Measurements from ENCODE around the gene OSCP1.
"Not testable (repeated sequence)": the region's sequence is repeated elsewhere in the genome, so short reads cannot be mapped to it uniquely, and the experiment has no call there.

The OSCP1 gene

DNA sequence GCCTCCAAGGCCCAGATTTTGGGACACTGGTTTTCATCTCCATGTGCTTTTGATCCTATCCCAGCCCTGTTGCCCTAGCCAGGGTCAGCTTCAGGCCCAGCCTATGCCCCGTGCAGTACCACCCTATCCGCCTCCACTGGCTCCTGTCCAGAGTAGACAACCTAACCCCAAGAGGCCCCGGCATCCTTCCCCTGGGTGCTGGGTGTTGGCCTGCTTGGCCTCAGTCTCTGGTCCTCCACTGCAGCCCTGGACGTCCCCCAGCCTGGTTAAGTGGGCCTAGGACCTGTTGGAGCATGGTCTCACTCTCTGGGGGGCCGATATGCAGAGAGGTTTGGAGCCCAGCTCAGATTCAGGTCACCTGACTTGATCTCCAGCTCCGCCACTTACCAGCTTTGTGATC lies 30.8 kb upstream of the OSCP1 start:
- no peak overlapping the region for H3K27ac Mint-ChIP-seq
- H3K9me3 Mint-ChIP-seq = no peaks in the 10 kb centered on the region
- peaks cover 3% of the 10 kb centered on the region for H3K27me3 Mint-ChIP-seq
- peaks cover 9% of the 10 kb centered on the region for H3K4me1 Mint-ChIP-seq (ENCODE audit: low read depth)
- H3K4me3 Mint-ChIP-seq = no peak overlapping the region
- no peaks in the 10 kb centered on the region for H3K36me3 Mint-ChIP-seq (ENCODE audit: low read depth)

DNA sequence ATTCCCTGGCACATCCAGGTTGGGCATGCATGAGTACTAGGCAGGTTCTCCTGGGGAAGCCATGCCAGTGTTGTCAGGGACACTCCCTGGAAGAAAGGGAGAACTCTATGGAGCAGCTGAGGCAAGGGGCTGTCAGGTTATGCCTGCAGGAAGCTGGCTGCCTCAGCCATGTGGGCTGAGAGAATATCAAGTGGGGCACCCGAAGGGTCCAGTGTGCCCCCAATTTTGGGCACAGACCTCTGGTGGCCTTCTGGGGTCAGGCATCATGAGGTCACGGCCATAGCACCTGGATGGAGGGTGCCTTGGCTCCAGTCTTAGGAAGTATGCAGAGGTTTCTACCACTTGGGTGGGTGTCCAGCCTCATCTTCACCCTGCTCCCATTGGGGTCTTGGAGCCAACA lies 29.9 kb upstream of the OSCP1 start:
- H3K27ac Mint-ChIP-seq = no peak overlapping the region
- H3K36me3 Mint-ChIP-seq (ENCODE audit: low read depth) = no peaks in the 10 kb centered on the region
- H3K9me3 Mint-ChIP-seq = no peaks in the 10 kb centered on the region
- peaks cover 3% of the 10 kb centered on the region for H3K27me3 Mint-ChIP-seq
- H3K4me1 Mint-ChIP-seq (ENCODE audit: low read depth) = peaks cover 9% of the 10 kb centered on the region
- no peak overlapping the region for H3K4me3 Mint-ChIP-seq

DNA sequence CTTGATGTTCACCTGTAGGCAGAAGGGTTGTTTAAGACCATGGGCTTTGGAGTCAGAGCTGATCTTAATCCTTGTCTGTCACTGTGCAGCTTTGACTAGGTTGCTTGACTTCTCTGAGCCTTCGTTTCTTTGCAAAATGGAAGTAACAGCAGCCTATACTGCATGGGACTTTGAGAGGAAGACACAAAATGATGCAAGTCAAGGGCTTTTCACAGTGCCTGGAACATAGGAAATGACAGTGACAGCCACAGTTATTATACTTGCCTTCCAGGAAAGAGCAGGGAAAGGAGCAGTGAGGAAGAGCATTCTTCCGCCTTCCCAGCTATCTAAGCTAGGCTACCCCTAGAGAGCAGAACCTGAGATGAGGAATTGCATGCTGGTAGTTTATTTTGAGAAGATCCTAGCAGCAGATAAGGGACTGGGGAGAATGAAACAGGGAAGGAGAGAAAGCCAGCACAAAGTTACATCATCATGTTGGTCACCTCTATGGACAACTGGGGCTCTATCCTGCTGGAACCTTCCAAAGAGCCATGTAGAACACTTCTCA lies 29.3 kb upstream of the OSCP1 start:
- Mint-ChIP-seq H3K4me3 (no peak overlapping the region), H3K9me3 (no peaks in the 10 kb centered on the region), H3K4me1 (ENCODE audit: low read depth) (peaks cover 10% of the 10 kb centered on the region), H3K27ac (no peak overlapping the region), H3K36me3 (ENCODE audit: low read depth) (no peaks in the 10 kb centered on the region), H3K27me3 (peaks cover 3% of the 10 kb centered on the region)

DNA sequence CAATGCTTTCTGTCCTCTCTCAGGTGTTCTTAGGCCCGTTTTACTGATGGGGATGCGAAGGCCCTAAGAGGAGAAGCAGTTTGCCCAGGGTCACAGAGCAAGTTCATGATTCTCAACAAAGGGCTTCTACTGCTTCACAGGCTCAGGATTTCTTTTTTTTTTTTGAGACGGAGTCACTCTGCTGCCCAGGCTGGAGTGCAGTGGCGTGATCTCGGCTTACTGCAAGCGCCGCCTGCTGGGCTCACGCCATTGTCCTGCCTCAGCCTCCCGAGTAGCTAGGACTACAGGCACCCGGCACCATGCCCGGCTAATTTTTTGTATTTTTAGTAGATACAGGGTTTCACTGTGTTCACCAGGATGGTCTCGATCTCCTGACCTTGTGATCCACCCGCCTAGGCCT lies 27.4 kb upstream of the OSCP1 start:
- H3K9me3 Mint-ChIP-seq; H3K4me3 Mint-ChIP-seq; H3K27ac Mint-ChIP-seq; H3K36me3 Mint-ChIP-seq (ENCODE audit: low read depth); H3K27me3 Mint-ChIP-seq: not testable (repeated sequence)
- H3K4me1 Mint-ChIP-seq (ENCODE audit: low read depth) = peaks cover 12% of the 10 kb centered on the region

DNA sequence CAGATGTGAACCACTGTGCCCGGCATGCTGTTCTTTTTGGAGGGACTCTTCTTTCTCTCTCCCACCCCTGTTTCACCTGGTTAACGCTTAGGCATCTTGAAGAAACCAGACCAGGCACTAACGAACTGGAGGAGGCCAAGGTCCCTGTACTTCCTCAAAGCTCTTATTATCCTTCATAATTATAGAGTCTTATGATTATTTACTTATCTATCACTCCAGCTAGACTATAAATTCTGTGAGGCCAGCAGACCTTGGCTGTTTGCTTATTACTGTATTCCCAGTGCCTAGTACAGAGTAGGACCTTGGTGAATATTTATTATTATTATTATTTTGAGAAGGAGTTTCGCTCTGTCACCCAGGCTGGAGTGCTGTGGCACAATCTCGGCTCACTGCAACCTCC lies 26.7 kb upstream of the OSCP1 start:
- Mint-ChIP-seq H3K9me3 (no peaks in the 10 kb centered on the region), H3K27me3 (no peaks in the 10 kb centered on the region), H3K36me3 (ENCODE audit: low read depth) (no peaks in the 10 kb centered on the region), H3K4me3 (no peak overlapping the region), H3K4me1 (ENCODE audit: low read depth) (peaks cover 7% of the 10 kb centered on the region), H3K27ac (no peak overlapping the region)

DNA sequence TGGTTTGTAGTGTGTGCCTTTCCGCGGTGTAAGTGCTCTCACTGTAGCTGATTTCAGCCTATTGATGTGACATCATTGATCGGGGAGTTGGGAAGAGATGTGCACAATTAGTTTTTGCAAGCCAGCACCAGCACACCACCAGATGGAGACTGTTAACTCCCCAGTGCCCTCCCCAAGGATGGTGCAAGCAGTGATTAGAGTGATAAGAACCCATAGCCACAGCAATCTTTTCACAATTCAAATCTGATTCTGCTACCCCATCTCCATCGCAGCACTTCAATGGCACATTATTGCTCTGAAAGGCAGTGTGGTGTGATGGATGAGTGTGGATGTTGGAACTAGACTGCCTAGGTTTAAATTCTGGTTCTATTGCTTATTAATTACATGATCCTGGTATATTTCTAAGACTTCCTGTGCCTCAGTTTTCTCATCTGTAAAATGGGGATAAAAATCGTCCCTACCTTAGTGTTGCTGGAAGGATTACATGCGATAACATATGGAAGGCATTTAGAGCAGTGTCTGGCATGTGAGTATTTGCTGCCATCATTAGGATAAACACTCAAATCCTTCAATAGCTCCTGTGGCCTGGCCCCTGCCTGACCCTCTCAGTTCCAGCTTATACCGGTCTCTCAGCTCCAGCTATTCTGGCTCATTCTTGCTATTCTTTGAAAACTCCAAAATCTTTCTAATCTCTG lies 25.8 kb upstream of the OSCP1 start:
- H3K27me3 Mint-ChIP-seq = no peaks in the 10 kb centered on the region
- H3K36me3 Mint-ChIP-seq (ENCODE audit: low read depth) = no peaks in the 10 kb centered on the region
- H3K9me3 Mint-ChIP-seq = no peaks in the 10 kb centered on the region
- no peak overlapping the region for H3K4me3 Mint-ChIP-seq
- peaks cover 4% of the 10 kb centered on the region for H3K4me1 Mint-ChIP-seq (ENCODE audit: low read depth)
- H3K27ac Mint-ChIP-seq = no peak overlapping the region

DNA sequence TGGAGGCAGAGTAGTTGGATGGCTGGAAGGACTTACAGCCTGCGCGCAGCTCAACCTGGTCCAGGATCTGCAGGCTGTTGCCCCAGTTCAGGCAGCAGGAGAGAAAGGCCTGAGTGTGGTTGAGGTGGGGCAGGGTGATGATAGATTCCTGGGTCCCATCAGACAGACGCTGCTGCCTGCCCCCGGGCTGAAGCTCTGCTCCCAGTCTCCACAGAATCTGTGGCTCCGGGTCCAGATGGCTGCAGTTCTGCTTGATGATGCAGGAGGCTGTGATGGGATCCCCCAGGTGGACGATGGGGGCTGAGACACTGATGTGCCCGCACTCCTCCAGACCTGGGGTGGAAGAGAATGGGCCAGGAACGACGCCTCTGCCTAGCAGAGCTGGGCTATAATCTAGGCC lies 25.1 kb upstream of the OSCP1 start:
- Mint-ChIP-seq H3K9me3 (no peaks in the 10 kb centered on the region), H3K27ac (no peak overlapping the region), H3K27me3 (no peaks in the 10 kb centered on the region)

DNA sequence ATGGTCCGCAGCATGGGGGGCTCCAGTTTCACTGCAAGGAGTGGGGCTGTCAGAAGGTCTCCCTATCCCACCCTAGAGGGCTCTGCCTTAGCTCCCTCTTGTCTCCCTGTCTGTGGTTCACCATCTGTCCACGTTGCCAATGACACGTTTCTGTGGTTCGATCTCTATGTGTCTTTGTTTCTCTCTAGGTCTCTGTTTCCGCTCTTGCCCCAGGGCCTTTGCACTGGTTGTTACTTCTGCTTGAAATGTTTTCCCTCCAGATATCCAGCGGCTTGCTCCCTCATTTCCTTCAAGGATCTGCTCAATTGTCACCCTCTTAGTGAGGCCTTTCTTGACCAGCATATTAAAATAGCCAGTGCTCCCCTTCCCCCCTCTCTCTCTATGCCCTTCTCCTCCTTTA lies 22.4 kb upstream of the OSCP1 start:
- H3K36me3 Mint-ChIP-seq (ENCODE audit: low read depth) = no peaks in the 10 kb centered on the region
- no peaks in the 10 kb centered on the region for H3K9me3 Mint-ChIP-seq
- no peak overlapping the region for H3K27ac Mint-ChIP-seq
- no peaks in the 10 kb centered on the region for H3K27me3 Mint-ChIP-seq
- H3K4me3 Mint-ChIP-seq = no peak overlapping the region
- peaks cover 4% of the 10 kb centered on the region for H3K4me1 Mint-ChIP-seq (ENCODE audit: low read depth)

More for the DNA sequence above, 25.1 kb upstream of the OSCP1 start:
- Mint-ChIP-seq H3K4me1 (ENCODE audit: low read depth) (peaks cover 4% of the 10 kb centered on the region), H3K36me3 (ENCODE audit: low read depth) (no peaks in the 10 kb centered on the region), H3K4me3 (no peak overlapping the region)

DNA sequence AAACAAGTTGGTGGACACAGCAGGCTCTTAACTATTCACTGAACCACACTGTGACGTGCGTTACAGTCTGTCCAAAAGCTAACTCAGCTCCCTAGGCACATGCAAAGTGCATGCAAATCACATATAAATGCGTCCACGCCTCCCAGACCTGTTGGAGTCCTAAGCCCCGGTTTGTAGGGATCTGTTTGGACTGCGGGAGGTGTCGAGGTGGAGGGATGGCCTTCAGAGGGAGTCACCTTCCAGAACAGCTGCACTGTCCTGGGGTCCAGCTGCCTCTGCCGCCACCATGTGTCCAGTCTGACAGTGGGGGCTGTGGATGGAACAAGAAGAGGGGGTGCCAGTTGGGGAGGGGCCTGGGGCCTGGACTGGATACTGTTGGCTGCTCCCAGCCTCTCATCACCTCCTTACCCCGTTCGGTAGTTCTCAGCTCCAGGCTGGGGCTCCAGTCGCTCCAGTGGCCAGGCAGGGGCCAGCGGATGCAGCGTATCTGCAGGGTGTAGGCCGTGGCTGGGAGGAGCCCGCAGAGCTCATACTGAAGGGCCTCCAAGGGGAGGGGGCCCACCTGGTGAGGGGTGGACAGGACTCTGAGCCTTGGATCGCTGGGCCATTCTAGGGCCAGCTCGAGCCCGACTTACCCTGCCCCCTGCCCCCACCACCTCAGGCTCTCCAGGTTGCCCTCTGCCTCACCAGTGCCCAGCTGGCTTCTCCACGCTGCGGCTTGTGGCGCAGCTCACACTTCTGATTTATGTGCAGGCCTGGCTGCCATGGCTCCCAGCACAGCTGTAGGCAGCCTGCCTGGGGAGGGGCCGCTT lies 21.8 kb upstream of the OSCP1 start:
- H3K4me1 Mint-ChIP-seq (ENCODE audit: low read depth) = peaks cover 4% of the 10 kb centered on the region
- H3K27ac Mint-ChIP-seq = no peak overlapping the region
- no peaks in the 10 kb centered on the region for H3K9me3 Mint-ChIP-seq
- H3K27me3 Mint-ChIP-seq = no peaks in the 10 kb centered on the region
- H3K36me3 Mint-ChIP-seq (ENCODE audit: low read depth) = no peaks in the 10 kb centered on the region
- no peak overlapping the region for H3K4me3 Mint-ChIP-seq

DNA sequence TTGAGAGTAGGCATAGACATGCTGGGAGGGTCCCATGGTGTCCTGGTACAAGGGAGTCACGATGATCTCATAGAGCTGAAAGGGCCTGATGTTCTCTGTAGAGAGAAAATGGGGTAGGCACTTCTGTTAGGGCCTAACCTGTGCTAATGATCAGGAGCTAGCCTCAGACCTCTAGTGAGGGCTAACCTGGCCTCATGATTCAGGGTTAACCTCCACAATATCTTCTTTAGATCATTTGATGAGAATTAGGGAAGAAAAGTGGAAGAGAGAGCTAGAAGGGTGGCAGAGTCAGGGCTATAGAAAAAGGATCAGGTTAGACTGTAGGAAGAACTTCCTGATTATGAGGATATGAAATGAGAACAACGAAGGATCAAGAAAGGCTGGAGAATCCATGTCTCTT lies 18.9 kb upstream of the OSCP1 start:
- Mint-ChIP-seq H3K27me3 (no peaks in the 10 kb centered on the region), H3K4me1 (ENCODE audit: low read depth) (peaks cover 11% of the 10 kb centered on the region), H3K9me3 (no peaks in the 10 kb centered on the region), H3K4me3 (no peak overlapping the region), H3K27ac (no peak overlapping the region), H3K36me3 (ENCODE audit: low read depth) (no peaks in the 10 kb centered on the region)

DNA sequence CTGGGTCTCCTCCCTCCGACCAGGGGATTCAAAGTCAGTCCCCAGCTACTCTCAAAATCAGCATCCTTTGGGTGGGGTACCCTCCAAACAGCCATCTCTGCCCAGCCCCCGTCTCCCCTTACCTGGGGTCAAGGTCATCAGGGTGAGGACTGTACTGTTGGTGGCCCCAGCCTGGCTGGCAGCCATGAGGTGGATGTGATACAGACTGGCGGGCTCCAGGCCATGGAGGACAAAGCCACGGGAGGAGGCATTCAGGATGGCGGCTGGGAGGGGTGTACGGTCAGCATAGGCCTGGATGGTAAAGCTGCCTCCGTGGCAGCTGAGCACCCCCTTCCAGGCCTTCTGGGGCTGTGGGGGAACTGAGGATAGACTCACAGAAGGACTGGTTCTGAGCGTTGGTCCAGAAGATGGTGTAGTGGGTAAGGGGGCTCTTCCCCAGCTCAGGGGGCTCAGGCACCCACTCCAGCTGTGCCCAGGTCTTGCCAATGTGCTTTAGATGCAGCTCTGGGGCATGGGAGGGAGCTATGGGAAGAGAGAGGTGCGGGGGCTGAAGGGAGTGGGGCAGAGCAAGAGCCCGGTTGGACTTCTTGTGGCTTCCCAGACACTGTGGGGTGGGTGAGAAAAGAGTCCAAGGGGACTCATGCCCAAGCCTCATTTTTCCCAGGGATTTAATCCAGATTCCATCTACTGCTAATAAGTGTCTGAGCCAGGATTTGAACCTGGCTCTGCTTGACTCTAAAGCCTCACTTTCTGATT lies 17.6 kb upstream of the OSCP1 start:
- no peaks in the 10 kb centered on the region for H3K9me3 Mint-ChIP-seq
- H3K36me3 Mint-ChIP-seq (ENCODE audit: low read depth) = peaks cover 9% of the 10 kb centered on the region
- H3K27ac Mint-ChIP-seq = no peak overlapping the region
- no peak overlapping the region for H3K4me3 Mint-ChIP-seq
- no peaks in the 10 kb centered on the region for H3K27me3 Mint-ChIP-seq
- H3K4me1 Mint-ChIP-seq (ENCODE audit: low read depth) = peaks cover 18% of the 10 kb centered on the region

DNA sequence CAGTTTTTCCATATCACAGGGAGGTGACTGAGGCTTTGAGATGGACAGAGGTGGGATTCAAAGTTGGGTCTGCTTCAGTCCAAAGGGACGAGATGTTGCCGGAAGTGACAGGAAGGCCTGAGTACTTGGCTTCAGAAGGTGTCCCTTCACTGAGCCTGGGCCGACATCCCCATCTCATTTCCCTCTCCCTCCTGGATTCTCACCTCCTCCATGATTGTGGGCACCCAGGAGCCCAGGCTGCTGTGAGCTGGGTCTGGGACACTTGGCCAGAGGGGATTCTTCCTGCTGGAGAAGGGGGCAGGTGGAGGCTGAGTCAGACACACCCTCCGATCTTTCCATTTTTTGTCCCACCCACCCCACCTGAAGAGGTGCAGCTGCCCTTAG lies 16.8 kb upstream of the OSCP1 start:
- no peaks in the 10 kb centered on the region for H3K9me3 Mint-ChIP-seq
- H3K27me3 Mint-ChIP-seq = no peaks in the 10 kb centered on the region
- H3K4me3 Mint-ChIP-seq = no peak overlapping the region
- H3K36me3 Mint-ChIP-seq (ENCODE audit: low read depth) = peaks cover 9% of the 10 kb centered on the region
- H3K4me1 Mint-ChIP-seq (ENCODE audit: low read depth) = peaks cover 25% of the 10 kb centered on the region
- H3K27ac Mint-ChIP-seq = no peak overlapping the region

DNA sequence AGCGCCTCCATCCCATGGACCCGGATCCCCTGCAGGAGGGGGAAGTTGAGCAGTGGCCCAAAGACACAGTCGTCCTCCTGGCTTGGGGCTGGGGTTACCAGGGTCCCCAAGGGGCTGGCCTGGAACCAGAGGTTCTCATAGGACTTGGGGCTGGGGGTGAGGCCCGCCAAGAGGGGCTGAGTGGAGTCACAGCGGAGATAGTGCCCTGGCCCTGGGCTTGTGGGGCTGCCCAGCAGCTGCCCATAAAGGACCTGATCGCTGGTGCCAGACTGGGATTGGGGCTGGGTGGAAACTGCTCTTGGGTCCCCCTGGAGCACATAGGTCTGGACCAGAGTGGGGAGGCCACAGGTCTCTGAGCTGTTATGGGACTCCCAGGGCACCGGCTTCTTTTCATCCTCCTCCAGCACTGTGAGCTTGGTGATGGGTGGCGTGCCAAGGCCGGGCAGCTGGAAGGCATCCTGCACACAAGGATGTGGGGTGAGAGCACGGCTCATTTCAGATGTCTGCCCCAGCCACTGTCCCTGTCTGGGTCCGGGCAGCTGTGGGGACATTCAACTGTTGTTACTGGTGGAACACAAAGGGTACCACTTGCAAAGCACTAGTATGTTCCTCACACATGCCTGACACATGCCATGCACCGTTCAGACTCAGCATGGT lies 16.2 kb upstream of the OSCP1 start:
- peaks cover 10% of the 10 kb centered on the region for H3K36me3 Mint-ChIP-seq (ENCODE audit: low read depth)
- no peak overlapping the region for H3K27ac Mint-ChIP-seq
- H3K9me3 Mint-ChIP-seq = no peaks in the 10 kb centered on the region
- no peak overlapping the region for H3K4me3 Mint-ChIP-seq
- peaks cover 28% of the 10 kb centered on the region for H3K4me1 Mint-ChIP-seq (ENCODE audit: low read depth)
- no peaks in the 10 kb centered on the region for H3K27me3 Mint-ChIP-seq

DNA sequence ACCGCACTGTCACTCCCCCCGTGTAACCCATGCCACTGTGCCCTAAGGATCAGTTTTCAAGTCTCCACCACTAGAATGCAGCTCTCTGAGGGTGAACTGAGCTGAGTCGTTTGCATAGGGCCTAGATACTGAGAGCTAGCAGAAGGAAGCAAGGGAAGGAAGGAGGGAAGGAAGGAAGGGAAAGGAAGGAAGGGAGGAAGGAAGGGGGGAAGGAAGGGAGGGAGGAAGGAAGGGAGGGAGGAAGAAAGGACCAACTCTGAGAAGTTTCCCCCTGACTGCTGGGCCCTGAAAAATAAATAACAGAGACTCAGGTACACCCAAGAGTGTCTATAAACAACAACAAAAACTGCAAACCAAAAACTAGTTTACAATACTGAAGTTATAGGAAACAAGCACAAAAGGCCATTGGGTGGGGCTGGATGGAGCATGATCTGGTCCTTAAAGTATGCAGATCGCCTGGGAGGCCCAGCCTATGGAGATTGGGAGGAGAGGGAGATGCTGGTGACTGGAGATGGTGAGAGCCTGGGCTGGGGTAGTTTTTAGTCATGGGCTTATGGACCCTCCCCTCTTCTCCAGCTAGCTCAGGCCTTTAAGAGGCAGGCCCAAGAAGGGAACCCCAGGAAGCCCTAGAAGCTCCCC lies 15.6 kb upstream of the OSCP1 start:
- Mint-ChIP-seq H3K27me3 (no peaks in the 10 kb centered on the region), H3K4me1 (ENCODE audit: low read depth) (peaks cover 34% of the 10 kb centered on the region), H3K4me3 (no peak overlapping the region), H3K9me3 (no peaks in the 10 kb centered on the region), H3K36me3 (ENCODE audit: low read depth) (peaks cover 16% of the 10 kb centered on the region), H3K27ac (no peak overlapping the region)
